H9 (cell line): ENCODE measurements around the gene CERCAM. TPM values are rescaled to one million over a fixed set of nuclear protein-coding genes. Genes with fewer than 3 reads are reported as not detected.

ENCODE experiments used
- DNase-seq: peaks from one replicate; pipeline ENCODE4 v3.0.0-alpha.2; 2017
- H2AFZ ChIP-seq: one replicate; pipeline ENCODE4 v1.6.1; 2013; ENCODE audit warnings: mild to moderate bottlenecking, low read length, control low read depth, moderate library complexity
- H2AK5ac ChIP-seq: 2 replicates; pipeline ENCODE4 v1.6.1; 2013; ENCODE audit warnings: low read length, control low read depth, mixed read lengths; ENCODE audit not compliant: insufficient read length
- H2BK120ac ChIP-seq: one replicate; pipeline ENCODE4 v1.6.1; 2013; ENCODE audit warnings: low read depth, mild to moderate bottlenecking, low read length, control low read depth, inconsistent platforms; ENCODE audit not compliant: poor library complexity, severe bottlenecking
- H2BK12ac ChIP-seq: 2 replicates; pipeline ENCODE4 v1.6.1; 2013; ENCODE audit warnings: low read length, control low read depth, mixed read lengths, low read depth; ENCODE audit not compliant: insufficient read length
- H2BK15ac ChIP-seq: 2 replicates; pipeline ENCODE4 v1.6.1; 2013; ENCODE audit warnings: low read depth, low read length, control low read depth
- H2BK20ac ChIP-seq: one replicate; pipeline ENCODE4 v1.6.1; 2013; ENCODE audit warnings: low read depth, mild to moderate bottlenecking, low read length, control low read depth, inconsistent platforms; ENCODE audit not compliant: poor library complexity, severe bottlenecking
- H2BK5ac ChIP-seq: 2 replicates; pipeline ENCODE4 v1.6.1; 2013; ENCODE audit warnings: low read length, control low read depth, mixed read lengths; ENCODE audit not compliant: insufficient read length
- H3K14ac ChIP-seq: 2 replicates; pipeline ENCODE4 v1.6.1; 2013; ENCODE audit warnings: low read length, control low read depth; ENCODE audit not compliant: insufficient read depth
- H3K18ac ChIP-seq: 2 replicates; pipeline ENCODE4 v1.6.1; 2013; ENCODE audit warnings: low read depth, mild to moderate bottlenecking, mixed read lengths, low read length, control low read depth; ENCODE audit not compliant: insufficient read length
- H3K23ac ChIP-seq: 2 replicates; pipeline ENCODE4 v1.6.1; 2013; ENCODE audit warnings: low read length, control low read depth, mixed read lengths, low read depth; ENCODE audit not compliant: insufficient read length
- H3K23me2 ChIP-seq: 2 replicates; pipeline ENCODE4 v1.6.1; 2013; ENCODE audit warnings: low read depth, mild to moderate bottlenecking, mixed read lengths, low read length, control low read depth; ENCODE audit not compliant: insufficient read length, poor library complexity, severe bottlenecking
- H3K27ac ChIP-seq: 2 replicates; pipeline ENCODE4 v1.5.1; 2013; ENCODE audit warnings: low read length, control low read depth, mixed read lengths, low read depth; ENCODE audit not compliant: insufficient read length
- H3K27me3 ChIP-seq: 2 replicates; pipeline ENCODE4 v1.6.1; 2013; ENCODE audit warnings: low read length, control low read depth, inconsistent platforms; ENCODE audit not compliant: insufficient read depth
- H3K4ac ChIP-seq: 2 replicates; pipeline ENCODE4 v1.6.1; 2013; ENCODE audit warnings: low read depth, mild to moderate bottlenecking, control low read depth, inconsistent platforms, low read length, moderate library complexity
- H3K4me1 ChIP-seq: 2 replicates; pipeline ENCODE4 v1.6.1; 2013; ENCODE audit warnings: low read length, control low read depth, inconsistent platforms; ENCODE audit not compliant: insufficient read depth
- H3K4me2 ChIP-seq: 2 replicates; pipeline ENCODE4 v1.6.1; 2013; ENCODE audit warnings: low read length, control low read depth, mixed read lengths; ENCODE audit not compliant: insufficient read length, insufficient read depth
- H3K56ac ChIP-seq: 2 replicates; pipeline ENCODE4 v1.6.1; 2013; ENCODE audit warnings: low read depth, mild to moderate bottlenecking, mixed read lengths, low read length, control low read depth; ENCODE audit not compliant: insufficient read length
- H3K79me1 ChIP-seq: 2 replicates; pipeline ENCODE4 v1.6.1; 2013; ENCODE audit warnings: low read depth, mild to moderate bottlenecking, moderate library complexity, low read length, control low read depth, inconsistent platforms; ENCODE audit not compliant: insufficient read depth, poor library complexity, severe bottlenecking
- H3K79me2 ChIP-seq: 2 replicates; pipeline ENCODE4 v1.6.1; 2013; ENCODE audit warnings: low read length, control low read depth, inconsistent platforms; ENCODE audit not compliant: insufficient read depth
- H3K9ac ChIP-seq: 2 replicates; pipeline ENCODE4 v1.6.1; 2013; ENCODE audit warnings: low read length, control low read depth, mixed read lengths; ENCODE audit not compliant: insufficient read length; ENCODE audit errors: extremely low read depth
- H3K9me3 ChIP-seq: one replicate; pipeline ENCODE4 v1.6.1; 2013; ENCODE audit warnings: low read depth, low read length, inconsistent platforms; ENCODE audit not compliant: control insufficient read depth
- H3T11ph ChIP-seq: one replicate; pipeline ENCODE4 v1.6.1; 2013; ENCODE audit warnings: mild to moderate bottlenecking, low read length, control low read depth, inconsistent platforms
- H4K20me1 ChIP-seq: one replicate; pipeline ENCODE4 v1.6.1; 2013; ENCODE audit not compliant: control insufficient read depth, insufficient read length, insufficient read depth
- H4K5ac ChIP-seq: 2 replicates; pipeline ENCODE4 v1.6.1; 2013; ENCODE audit warnings: low read depth, mild to moderate bottlenecking, mixed read lengths, low read length, control low read depth; ENCODE audit not compliant: insufficient read length
- H4K8ac ChIP-seq: replicated peaks from 2 replicates; pipeline ENCODE4 v1.6.1; 2013; ENCODE audit warnings: low read length, control low read depth, mixed read lengths, low read depth; ENCODE audit not compliant: insufficient read length
- H4K91ac ChIP-seq: 2 replicates; pipeline ENCODE4 v1.6.1; 2013; ENCODE audit warnings: low read depth, mild to moderate bottlenecking, moderate library complexity, mixed read lengths, low read length, control low read depth; ENCODE audit not compliant: insufficient read length
- H3K27ac Mint-ChIP-seq, 3 experiments: 2 replicates in 2 of 3; 3 replicates in 1 of 3; pipeline ENCODE4 v1.8.0; 2020 to 2021; ENCODE audit warnings: mixed read lengths in 3 of 3, mild to moderate bottlenecking in 1 of 3, moderate library complexity in 1 of 3
- H3K27me3 Mint-ChIP-seq: 2 replicates; pipeline ENCODE4 v1.8.0; 2021; ENCODE audit warnings: low read depth, mild to moderate bottlenecking, moderate library complexity, mixed read lengths
- H3K36me3 Mint-ChIP-seq, 3 experiments: 2 replicates in 2 of 3; 3 replicates in 1 of 3; pipeline ENCODE4 v1.8.0; 2020 to 2021; ENCODE audit warnings: low read depth in 3 of 3, mixed read lengths in 3 of 3; ENCODE audit not compliant: insufficient read depth in 1 of 3
- H3K4me1 Mint-ChIP-seq, 2 experiments: 2 replicates each; pipeline ENCODE4 v1.8.0; 2020; ENCODE audit warnings: mixed read lengths in 2 of 2
- H3K4me3 Mint-ChIP-seq, 2 experiments: 2 replicates in 1 of 2; 3 replicates in 1 of 2; pipeline ENCODE4 v1.8.0; 2020 to 2021; ENCODE audit warnings: mild to moderate bottlenecking in 2 of 2, mixed read lengths in 2 of 2, moderate library complexity in 1 of 2
- H3K9me3 Mint-ChIP-seq, 2 experiments: 2 replicates in 1 of 2; 3 replicates in 1 of 2; pipeline ENCODE4 v1.8.0; 2020; ENCODE audit warnings: mild to moderate bottlenecking in 2 of 2, mixed read lengths in 2 of 2, moderate library complexity in 1 of 2
- WGBS: extraction: QIAGEN DNeasy Blood & Tissue Kit; methylation state at CpG from one replicate; pipeline ENCODE4 v1.1.7; 2013; ENCODE audit warnings: missing lambda C conversion rate, low lambda C conversion rate, mixed read lengths; ENCODE audit not compliant: insufficient read length; ENCODE audit errors: extremely low coverage; 5-methylcytosine and 5-hydroxymethylcytosine counted together
- total RNA-seq: library from RNA; stranded (reverse); gene quantifications from 2 replicates; pipeline ENCODE4 v1.2.1, GENCODE V29; 2021
- TF ChIP-seq, protein P1 (sequence below): fragments of 200-600 bp; sonication (generic); conservative IDR thresholded peaks from 3 replicates; pipeline ENCODE4 v1.8.0; 2021; ENCODE audit warnings: antibody characterized with exemption, mild to moderate bottlenecking

The CERCAM gene
- total RNA-seq, 1 experiment from 2014 or later = 5.4 TPM

DNA sequence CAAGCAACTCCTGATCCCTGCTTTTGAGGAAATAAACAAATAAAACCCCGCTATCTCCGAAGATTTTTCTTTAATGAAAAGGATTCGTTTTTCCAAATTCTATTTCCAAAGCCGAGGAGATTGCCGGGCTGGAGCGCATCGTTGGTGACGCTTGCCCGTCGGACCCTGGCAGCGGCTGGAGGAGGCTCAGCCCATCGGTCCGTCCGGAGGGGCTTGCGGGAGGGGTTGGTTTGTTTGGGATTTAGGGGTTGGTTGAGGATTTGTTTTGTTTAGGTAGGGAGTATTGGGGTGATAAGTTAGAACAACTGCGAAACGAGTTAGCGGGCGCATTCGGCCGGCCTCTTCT lies 28.7 kb upstream of the CERCAM start:
- Histone ChIP-seq H3K79me2 (no peaks in the 10 kb centered on the region), H3T11ph (no peak overlapping the region), H3K27ac (no peak overlapping the region), H4K5ac (no peak overlapping the region), H2AFZ (no peak overlapping the region), H3K18ac (no peak overlapping the region), H2AK5ac (no peak overlapping the region), H4K8ac (no peak overlapping the region), H4K91ac (no peak overlapping the region), H2BK5ac (no peak overlapping the region), H3K9me3 (no peaks in the 10 kb centered on the region), H3K9ac (no peak overlapping the region), H2BK120ac (no peak overlapping the region), H2BK15ac (no peak overlapping the region), H2BK20ac (no peak overlapping the region), H2BK12ac (no peak overlapping the region), H3K14ac (no peak overlapping the region), H3K23me2 (peaks cover 6% of the 10 kb centered on the region), H3K4me2 (peak overlapping the region; percentile 57), H3K4me1 (no peaks in the 10 kb centered on the region), H3K79me1 (no peaks in the 10 kb centered on the region), H4K20me1 (no peaks in the 10 kb centered on the region), H3K23ac (no peak overlapping the region), H3K56ac (no peak overlapping the region), H3K27me3 (peaks cover 72% of the 10 kb centered on the region), H3K4ac (no peak overlapping the region)
- Mint-ChIP-seq H3K27me3 (peaks cover 97% of the 10 kb centered on the region), H3K4me3 (peak overlapping the region; percentile 50 to 79), H3K36me3 (peaks cover 14 to 27% (median 16%) of the 10 kb centered on the region in 3 experiments), H3K9me3 (peaks cover 0 to 3% of the 10 kb centered on the region in 2 experiments; a peak in 2 of 5 replicates), H3K4me1 (peaks cover 20 to 48% of the 10 kb centered on the region in 2 experiments), H3K27ac (no peak overlapping the region; a peak in 1 of 7 replicates)
- no CpG with 5 or more reads among the region's 21 CpGs for WGBS
- DNase-seq = no peak
- TF ChIP-seq, protein P1, sequence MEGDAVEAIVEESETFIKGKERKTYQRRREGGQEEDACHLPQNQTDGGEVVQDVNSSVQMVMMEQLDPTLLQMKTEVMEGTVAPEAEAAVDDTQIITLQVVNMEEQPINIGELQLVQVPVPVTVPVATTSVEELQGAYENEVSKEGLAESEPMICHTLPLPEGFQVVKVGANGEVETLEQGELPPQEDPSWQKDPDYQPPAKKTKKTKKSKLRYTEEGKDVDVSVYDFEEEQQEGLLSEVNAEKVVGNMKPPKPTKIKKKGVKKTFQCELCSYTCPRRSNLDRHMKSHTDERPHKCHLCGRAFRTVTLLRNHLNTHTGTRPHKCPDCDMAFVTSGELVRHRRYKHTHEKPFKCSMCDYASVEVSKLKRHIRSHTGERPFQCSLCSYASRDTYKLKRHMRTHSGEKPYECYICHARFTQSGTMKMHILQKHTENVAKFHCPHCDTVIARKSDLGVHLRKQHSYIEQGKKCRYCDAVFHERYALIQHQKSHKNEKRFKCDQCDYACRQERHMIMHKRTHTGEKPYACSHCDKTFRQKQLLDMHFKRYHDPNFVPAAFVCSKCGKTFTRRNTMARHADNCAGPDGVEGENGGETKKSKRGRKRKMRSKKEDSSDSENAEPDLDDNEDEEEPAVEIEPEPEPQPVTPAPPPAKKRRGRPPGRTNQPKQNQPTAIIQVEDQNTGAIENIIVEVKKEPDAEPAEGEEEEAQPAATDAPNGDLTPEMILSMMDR = no peak
